Forelimb muscle (tissue), 1 donor: ENCODE results near the gene GRAP2. TPM values are rescaled to one million over a fixed set of nuclear protein-coding genes. Genes with fewer than 3 reads are reported as not detected.
"Not testable (repeated sequence)": the region's sequence is repeated elsewhere in the genome, so short reads cannot be mapped to it uniquely, and the experiment has no call there.

Experiments used
- DNase-seq: peaks from one replicate; pipeline ENCODE4 v3.0.0-alpha.2; 2013; ENCODE audit warnings: low read depth
- polyA plus RNA-seq: library from polyadenylated mRNA; unstranded; fragments of 120-200 nt; gene quantifications from one replicate; pipeline ENCODE4 v1.2.1, GENCODE V29; 2013; ENCODE audit not compliant: insufficient read length

Gene GRAP2
- polyA plus RNA-seq, 1 donor: 0.61 TPM

DNA sequence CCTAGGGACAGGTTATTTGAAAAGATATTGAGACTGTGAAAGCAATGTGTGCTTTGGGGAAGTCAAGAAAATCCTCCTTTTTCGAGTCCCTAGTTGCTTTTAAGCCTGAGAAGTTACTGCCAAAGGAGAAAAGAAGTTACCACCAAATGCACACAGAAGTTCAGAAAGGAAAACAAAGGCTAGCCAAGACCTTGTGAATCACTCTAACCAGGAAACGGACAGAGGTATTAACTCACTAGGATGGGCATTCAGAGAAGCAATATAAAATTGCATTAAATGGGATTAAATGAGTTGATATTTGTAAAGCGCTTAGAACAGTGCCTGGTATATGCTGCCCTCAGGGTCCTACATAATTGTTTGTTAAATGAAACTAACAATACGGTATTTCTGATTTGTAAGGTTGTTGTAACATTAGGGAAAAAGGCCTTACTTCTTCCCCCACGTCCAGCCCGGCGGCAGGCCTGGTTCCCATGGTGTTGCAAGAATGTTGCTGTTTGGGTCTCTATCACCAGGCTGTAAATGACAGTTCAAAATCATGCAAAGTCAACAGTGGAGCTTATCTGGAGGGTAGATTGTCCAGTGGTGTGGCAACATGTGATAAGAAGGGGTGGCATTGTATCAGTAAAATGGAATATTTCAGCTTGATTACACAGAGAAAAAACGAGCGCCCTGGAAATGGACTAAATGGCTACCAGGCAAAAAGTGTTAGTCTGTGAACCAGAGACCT lies 66.4 kb downstream of the GRAP2 start:
- DNase-seq: no peak

- DNase-seq: no peak
These were observed 67.4 kb downstream of the GRAP2 start for GRCh38 chr22:39967996-39968972.

GRCh38 chr22:39970742-39971141 lies 69.9 kb downstream of the GRAP2 start:
- no peak for DNase-seq

- DNase-seq: no peak
These were observed 71.8 kb downstream of the GRAP2 start for GRCh38 chr22:39972641-39973040.

DNA sequence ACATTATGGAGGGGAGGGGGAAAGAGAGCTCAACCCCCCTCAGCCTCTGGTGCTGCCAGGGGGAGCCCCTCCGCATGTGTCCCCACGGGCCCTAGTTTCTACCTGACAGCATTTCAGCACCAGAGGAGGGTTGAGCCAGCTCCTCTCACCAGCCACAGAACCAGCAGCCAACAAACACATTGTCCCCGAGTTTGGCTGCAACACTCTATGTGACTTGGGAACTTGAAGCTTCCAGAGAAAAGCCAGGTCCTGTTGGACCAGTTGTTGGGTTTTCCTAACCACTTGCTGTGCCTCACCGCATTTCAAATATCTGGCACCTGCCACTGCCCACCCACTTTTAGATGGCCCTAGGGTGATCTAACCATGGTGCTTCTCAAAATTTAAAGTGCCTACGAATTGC lies 72.8 kb downstream of the GRAP2 start:
- no peak for DNase-seq

DNA sequence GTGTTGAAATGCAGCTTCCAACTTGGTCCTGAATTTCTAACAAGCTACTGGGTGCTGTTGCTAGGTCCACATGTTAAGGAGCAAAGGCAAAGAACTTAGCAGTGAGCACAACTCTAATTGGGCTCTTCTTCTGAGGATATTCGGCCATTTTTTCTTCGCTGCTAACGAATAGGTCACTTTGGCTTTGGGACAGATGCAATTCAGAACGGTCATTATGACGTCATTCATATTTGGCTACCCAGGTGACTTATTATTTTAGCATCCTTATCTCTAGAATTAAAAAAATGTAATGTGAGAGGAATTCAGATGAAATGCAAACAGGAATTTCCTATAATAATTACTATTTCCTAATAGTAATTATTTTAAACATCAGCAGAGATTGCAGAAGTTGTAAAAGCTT lies 73.2 kb downstream of the GRAP2 start:
- no peak for DNase-seq

DNA sequence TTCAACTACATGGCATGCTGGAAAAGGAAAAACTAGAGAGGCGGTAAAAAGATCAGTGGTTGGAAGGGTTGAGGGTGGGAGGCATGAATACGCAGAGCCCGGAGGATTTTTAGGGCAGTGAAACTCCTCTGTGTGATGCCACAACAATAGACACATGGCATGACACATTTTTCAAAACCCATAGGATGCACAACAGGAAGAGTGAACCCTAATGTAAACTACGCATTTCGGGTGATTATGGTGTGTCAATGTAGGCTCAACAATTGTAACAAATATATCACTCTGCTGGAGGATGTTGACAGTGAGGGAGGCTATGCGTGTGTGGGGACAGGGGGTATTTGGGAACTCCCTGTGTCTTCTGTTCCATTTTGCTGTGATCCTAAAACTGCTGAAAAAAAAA lies 78.2 kb downstream of the GRAP2 start:
- DNase-seq: no peak

DNA sequence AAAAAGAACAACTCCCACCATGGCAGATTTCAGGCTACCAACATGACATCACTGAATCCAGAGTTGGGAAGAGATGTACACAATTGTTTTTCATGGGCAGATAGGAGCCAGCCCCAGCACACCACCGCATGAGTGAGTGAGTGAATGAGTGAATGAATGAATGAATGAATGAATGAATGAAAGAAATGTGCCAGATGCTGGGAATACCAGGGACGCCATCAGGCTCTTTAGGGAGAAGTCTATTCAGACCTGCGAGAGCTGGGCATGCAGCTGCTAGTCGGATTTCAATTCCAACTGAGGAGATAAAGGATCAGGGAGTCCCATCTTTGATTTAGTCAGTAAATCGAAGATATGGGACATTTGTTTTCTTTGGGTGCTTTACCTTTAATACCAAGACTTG lies 78.6 kb downstream of the GRAP2 start:
- no peak for DNase-seq

GRCh38 chr22:39980596-39980995 lies 79.7 kb downstream of the GRAP2 start:
- DNase-seq: no peak

DNA sequence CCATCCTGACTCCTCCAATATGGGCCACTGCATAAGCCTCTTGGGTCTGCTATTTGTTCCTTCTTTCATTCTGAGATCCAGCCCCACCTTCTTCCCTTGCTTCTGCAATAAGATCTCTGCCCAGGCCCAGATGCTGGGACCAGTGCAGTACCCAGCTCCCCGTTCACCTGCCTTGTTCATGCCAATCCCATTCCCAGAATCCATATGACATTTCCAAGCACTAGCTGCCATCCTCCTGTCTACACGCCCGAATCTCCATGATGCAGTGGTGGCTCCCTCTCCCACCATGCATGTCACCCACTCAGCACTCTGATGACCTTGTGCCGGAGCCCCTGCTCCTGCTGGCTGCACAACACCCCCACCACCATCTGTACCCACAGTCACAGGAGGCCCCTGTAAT lies 82.5 kb downstream of the GRAP2 start:
- no peak for DNase-seq

- DNase-seq: no peak
These were observed 83.1 kb downstream of the GRAP2 start for GRCh38 chr22:39984006-39984405.

GRCh38 chr22:39984746-39985145 lies 83.9 kb downstream of the GRAP2 start:
- DNase-seq: no peak

DNA sequence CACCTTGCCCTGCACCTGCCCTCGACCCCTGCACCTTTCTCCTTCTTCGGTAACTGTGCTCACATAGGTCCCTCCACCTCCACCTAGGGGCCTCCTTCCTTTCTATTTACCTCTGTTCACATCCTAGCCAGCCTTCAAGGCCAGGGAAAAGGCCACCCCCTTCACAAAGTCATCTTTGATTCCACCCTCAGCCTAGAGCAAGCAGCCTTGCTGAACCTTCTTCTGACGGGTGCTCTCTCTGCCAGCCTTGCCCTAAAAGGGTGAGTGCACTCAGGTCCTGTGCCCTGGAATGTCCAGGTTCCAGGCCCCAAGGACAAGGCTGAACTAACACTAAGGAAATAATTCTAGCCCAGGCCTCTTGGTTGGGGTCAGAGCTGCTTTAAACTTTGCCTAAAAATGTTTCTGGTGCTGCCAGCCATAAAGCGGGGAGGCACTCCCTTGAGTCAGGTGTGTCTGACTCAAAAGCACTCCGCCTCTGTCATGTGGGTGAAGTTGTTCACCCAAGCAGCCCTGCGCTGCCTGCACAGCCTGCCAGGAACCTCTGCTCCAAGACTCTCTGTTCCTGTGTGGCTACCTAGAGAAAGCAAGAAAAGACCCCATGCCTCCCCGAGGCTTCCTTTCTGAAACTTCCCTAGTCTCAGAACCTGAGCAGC lies 84.6 kb downstream of the GRAP2 start:
- DNase-seq: no peak

GRCh38 chr22:39988386-39989114 lies 87.7 kb downstream of the GRAP2 start:
- no peak for DNase-seq

DNA sequence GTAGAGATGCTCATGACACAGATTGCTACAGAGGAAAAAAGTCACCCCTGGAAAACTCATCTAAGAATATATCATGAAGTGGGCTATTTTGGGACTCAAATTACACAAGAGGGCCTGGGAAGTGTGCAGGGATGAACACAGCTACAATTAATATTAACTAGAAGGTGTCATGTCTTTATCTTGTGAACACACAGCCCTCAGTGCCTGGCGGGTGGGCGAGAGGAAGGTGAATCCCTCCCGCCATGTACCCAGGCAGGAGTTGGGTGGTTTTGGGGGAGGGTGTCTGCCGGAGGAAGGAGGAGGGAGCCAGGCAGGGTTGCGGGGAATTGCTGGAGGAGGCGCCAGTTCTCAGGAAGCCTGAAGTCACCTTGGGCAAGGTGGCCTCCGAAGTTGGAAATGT lies 88.7 kb downstream of the GRAP2 start:
- no peak for DNase-seq

DNA sequence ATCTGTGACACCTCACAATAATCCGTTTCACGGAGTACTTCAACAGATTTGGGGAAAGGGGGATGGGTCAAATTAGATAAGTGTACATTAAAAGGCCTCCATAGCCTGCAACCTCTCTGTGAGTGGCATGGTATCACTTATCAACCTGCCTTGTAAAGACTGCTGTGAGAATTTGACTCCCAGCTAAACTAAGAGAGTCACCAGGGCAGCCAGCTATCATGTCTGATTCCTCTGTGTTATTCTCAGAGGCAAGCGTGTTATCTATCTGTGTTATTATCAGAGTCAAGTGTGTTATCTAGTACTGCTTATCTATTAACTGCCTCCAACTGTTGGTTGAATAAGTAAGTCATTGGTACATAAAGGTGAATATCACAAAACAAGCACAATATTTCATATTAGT lies 89.8 kb downstream of the GRAP2 start:
- DNase-seq: no peak

DNA sequence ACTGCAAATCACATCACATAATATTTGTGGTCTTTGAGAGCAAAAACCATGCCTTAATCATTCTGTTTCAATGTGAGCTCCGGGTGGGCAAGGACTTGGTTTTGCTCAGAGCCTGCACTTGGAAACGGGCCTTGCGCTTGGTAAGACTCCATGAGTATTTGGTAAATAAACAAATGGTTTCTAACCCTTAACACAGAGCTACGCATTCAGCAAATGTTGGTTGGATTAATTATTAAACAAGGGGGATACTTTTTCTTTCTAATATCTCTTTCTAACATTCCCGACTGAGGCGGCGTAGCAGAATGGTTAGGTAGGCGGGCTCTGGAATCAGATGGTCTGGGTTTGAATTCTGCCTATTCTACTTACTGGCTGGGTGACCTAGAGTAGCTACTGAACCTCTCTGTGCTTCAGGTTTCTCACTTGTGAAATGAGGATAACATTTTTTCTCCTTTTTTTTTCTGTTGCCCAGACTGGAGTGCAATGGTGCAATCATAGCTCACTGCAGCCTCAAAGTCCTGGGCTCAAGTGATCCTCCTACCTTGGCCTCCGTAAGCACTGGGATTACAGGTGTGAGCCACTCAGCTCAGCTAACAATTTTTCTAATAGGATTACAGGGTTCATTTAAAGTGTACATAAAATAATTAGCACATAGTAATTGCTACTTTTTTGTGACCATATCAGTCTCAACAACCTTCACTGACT lies 90.4 kb downstream of the GRAP2 start:
- no peak for DNase-seq

DNA sequence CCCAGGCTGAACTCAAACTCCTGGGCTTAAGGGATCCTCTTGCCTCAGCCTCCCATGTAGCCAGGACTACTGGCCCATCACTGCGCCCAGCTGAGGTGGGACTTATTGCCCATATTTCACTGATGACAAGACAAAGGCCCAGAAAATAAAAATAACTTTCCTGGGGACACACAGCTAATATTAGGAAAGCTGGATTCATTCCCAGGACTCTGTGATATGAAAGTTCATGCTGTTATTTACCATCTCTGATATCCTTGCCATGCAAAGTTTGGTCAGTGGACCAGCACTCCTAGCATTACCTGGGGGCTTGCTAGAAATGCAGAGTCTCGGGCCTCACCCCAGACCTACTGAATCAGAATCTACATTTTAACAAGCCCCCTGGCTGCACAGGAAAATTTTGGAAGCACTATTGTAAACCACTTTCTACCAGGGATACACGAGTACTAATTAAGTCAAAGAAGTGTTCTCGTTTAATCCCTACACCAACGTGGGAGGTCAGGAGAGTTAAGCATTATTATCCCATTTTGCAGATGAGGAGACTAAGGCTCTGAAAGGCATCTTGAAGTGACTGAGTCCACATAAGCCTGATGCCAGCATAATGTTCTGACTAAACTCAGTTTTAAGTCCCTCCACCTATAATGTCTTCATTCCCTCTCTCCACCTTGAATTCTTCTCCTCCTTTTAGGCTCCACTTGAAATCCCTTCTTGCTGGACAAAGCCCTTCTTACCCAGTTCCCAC lies 91.4 kb downstream of the GRAP2 start:
- DNase-seq: no peak

GRCh38 chr22:39992894-39993293 lies 92.0 kb downstream of the GRAP2 start:
- DNase-seq: not testable (repeated sequence)

GRCh38 chr22:39994041-39994565 lies 93.2 kb downstream of the GRAP2 start:
- no peak for DNase-seq
